Thyroid gland (tissue), 4 donors: ENCODE results near the gene TRIM41.
"Not testable (repeated sequence)": the region's sequence is repeated elsewhere in the genome, so short reads cannot be mapped to it uniquely, and the experiment has no call there.

Experiments used
- CTCF ChIP-seq, 6 experiments: fragments of 200-600 bp in 3 of 6; fragments of 450-650 bp in 3 of 6; sonication (generic) in 3 of 6; IDR thresholded peaks; one replicate each; pipeline ENCODE4 v1.5.1; 2016 to 2019; ENCODE audit warnings: antibody characterized with exemption in 6 of 6, mild to moderate bottlenecking in 2 of 6, inconsistent platforms in 1 of 6, moderate library complexity in 1 of 6
- POLR2A ChIP-seq, 2 donors: fragments of 450-650 bp; IDR thresholded peaks; one replicate each; pipeline ENCODE4 v1.6.1; 2017; ENCODE audit warnings: antibody characterized with exemption in 2 of 2, mild to moderate bottlenecking in 2 of 2, moderate library complexity in 1 of 2

DNA sequence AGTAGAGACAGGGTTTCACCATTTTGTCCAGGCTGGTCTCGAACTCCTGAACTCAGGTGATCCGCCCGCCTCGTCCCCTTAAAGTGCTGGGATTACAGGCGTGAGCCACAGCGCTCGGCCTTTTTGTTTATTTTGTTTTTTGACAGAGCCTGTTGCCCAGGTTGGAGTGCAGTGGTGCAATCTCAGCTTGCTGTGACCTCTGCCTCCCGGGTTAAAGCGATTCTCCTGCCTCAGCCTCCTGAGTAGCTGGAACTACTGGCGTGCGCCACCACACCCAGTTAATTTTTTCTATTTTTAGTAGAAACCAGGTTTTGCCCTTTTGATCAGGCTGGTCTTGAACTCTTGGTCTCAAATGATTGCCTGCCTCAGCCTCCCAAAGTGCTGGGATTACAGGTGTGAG is 12.9 kb upstream of the TRIM41 start:
- TF ChIP-seq CTCF, POLR2A (IDR thresholded peaks at IDR 0.05): not testable (repeated sequence)
